ENCODE results near the gene STK32C.

STK32C gene

GRCh38 chr10:132182591-132182990, 125.2 kb downstream of the STK32C start:
- TF ChIP-seq REST (IDR thresholded peaks at IDR 0.05; ENCODE audit: insufficient replicate concordance, low read depth): no peak
- no peak for TF ChIP-seq SPI1 (IDR thresholded peaks at IDR 0.05; ENCODE audit: borderline replicate concordance, low read depth)
- TF ChIP-seq, protein P1, sequence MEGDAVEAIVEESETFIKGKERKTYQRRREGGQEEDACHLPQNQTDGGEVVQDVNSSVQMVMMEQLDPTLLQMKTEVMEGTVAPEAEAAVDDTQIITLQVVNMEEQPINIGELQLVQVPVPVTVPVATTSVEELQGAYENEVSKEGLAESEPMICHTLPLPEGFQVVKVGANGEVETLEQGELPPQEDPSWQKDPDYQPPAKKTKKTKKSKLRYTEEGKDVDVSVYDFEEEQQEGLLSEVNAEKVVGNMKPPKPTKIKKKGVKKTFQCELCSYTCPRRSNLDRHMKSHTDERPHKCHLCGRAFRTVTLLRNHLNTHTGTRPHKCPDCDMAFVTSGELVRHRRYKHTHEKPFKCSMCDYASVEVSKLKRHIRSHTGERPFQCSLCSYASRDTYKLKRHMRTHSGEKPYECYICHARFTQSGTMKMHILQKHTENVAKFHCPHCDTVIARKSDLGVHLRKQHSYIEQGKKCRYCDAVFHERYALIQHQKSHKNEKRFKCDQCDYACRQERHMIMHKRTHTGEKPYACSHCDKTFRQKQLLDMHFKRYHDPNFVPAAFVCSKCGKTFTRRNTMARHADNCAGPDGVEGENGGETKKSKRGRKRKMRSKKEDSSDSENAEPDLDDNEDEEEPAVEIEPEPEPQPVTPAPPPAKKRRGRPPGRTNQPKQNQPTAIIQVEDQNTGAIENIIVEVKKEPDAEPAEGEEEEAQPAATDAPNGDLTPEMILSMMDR (IDR thresholded peaks at IDR 0.05; ENCODE audit: insufficient read depth, low read length): no peak
- no peak for TF ChIP-seq GABPA (IDR thresholded peaks at IDR 0.05; ENCODE audit: low read depth)
- no peak for TF ChIP-seq POLR2AphosphoS5 (IDR thresholded peaks at IDR 0.05; ENCODE audit: low read depth)
- H3K4me3 ChIP-seq (replicated peaks; ENCODE audit: insufficient read depth, low read length): no peak overlapping the region
- DNase-seq (ENCODE audit: low read depth in 1 of 2, low spot score in 1 of 2): no peak
- no peak overlapping the region for H3K27ac ChIP-seq (replicated peaks)
- peaks cover 30% of the 10 kb centered on the region for H3K27me3 ChIP-seq (ENCODE audit: insufficient read depth, poor library complexity, severe bottlenecking)

DNA sequence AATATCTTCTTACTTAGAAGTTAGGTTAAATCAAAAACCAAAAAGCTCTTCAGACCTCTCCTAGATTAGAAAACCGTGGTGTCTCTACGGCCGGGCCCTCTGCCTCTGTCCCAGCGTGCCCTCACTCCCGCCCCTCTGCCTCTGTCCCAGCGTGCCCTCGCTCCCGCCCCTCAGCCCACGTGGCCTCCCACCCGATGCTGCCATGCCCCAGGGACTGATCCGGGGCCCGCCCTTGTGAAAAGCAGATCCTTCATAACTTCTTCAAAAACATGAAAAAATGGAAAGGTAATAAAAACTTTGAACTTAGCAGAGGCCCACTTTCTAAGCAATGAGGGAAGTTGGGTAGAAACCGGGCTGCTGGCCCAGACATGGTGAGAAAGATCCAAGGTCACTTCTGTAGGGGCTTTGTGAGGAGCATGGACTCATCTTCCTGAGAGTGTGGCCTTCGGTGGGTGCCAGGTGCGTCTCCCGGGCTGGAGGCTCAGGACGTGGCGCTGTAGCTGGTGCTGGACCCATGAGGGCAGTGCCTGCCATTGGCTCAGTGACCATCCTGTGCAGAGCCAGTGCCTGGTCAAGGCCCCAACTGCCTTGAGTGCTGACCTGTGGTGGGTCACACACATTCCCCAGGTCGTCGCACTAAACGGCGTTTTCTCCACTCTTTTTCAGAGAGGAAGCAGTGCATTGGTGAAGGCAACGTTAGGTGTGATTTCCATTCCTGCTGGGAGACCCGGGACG, 125.9 kb downstream of the STK32C start:
- no peak for TF ChIP-seq REST (IDR thresholded peaks at IDR 0.05; ENCODE audit: insufficient replicate concordance, low read depth)
- TF ChIP-seq POLR2AphosphoS5 (IDR thresholded peaks at IDR 0.05; ENCODE audit: low read depth): no peak
- TF ChIP-seq, protein P1 (IDR thresholded peaks at IDR 0.05; ENCODE audit: insufficient read depth, low read length): no peak
- no peak for DNase-seq (ENCODE audit: low read depth in 1 of 2, low spot score in 1 of 2)
- no peak overlapping the region for H3K4me3 ChIP-seq (replicated peaks; ENCODE audit: insufficient read depth, low read length)
- peaks cover 31% of the 10 kb centered on the region for H3K27me3 ChIP-seq (ENCODE audit: insufficient read depth, poor library complexity, severe bottlenecking)
- no peak overlapping the region for H3K27ac ChIP-seq (replicated peaks)

DNA sequence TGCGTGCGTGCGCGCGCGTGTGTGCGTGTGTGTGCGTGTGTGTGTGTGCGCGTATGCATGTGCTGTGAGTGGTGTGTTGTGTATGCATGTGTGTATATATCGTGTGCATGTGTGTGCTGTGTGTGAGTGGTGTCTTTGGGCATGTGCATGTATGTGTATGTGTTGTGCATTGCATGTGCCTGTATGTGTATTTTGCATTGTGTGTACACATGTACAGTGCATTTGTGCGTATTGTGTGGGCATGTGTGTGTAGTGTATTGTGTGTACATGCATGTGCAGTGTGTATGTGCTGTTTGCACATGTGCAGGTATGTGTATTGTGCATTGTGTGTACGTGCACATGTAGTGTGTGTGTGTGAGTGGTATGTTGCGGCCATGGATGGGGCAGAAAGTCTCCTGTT, 127.0 kb downstream of the STK32C start:
- H3K27me3 ChIP-seq (ENCODE audit: insufficient read depth, poor library complexity, severe bottlenecking): peaks cover 36% of the 10 kb centered on the region
- H3K27ac ChIP-seq (replicated peaks): no peak overlapping the region
- no peak overlapping the region for H3K4me3 ChIP-seq (replicated peaks; ENCODE audit: insufficient read depth, low read length)
- no peak for DNase-seq (ENCODE audit: low read depth in 1 of 2, low spot score in 1 of 2)
- no peak for TF ChIP-seq GABPA (IDR thresholded peaks at IDR 0.05; ENCODE audit: low read depth)
- TF ChIP-seq REST (IDR thresholded peaks at IDR 0.05; ENCODE audit: insufficient replicate concordance, low read depth): no peak
- no peak for TF ChIP-seq SPI1 (IDR thresholded peaks at IDR 0.05; ENCODE audit: borderline replicate concordance, low read depth)
